ENCODE data around the gene GAS2. TPM values are rescaled to one million over a fixed set of nuclear protein-coding genes. Genes with fewer than 3 reads are reported as not detected.

The GAS2 gene
- total RNA-seq, 4 donors from 2014 or later, result 1.4 to 6.0 (median 2.4) TPM

DNA sequence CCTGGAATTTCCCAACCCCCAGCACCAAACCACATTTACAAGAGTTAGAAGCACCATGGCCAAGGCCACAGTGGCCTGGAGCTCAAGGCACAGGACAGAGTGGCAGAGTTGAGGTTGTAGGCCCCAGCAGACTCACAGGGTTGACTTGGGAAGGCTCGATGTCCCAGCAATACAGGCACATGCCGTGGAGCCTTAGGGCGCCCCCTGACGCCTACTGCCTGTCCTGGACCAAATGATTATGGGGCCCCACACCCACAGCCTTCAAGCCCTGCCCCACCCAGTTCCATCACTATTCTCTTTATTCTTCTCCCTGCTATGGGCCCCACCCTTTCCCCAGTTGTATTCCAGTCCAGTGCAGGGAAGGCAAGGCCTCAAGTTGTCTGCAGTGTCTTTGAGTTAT, 193.8 kb downstream of the GAS2 start, which contains the start of gene CCDC179:
CCDC179 (minus strand) TSS at position 234 of the 400 bp plus-strand sequence; CDS start at position 181, 53 bp downstream.
- TF ChIP-seq, protein P1, sequence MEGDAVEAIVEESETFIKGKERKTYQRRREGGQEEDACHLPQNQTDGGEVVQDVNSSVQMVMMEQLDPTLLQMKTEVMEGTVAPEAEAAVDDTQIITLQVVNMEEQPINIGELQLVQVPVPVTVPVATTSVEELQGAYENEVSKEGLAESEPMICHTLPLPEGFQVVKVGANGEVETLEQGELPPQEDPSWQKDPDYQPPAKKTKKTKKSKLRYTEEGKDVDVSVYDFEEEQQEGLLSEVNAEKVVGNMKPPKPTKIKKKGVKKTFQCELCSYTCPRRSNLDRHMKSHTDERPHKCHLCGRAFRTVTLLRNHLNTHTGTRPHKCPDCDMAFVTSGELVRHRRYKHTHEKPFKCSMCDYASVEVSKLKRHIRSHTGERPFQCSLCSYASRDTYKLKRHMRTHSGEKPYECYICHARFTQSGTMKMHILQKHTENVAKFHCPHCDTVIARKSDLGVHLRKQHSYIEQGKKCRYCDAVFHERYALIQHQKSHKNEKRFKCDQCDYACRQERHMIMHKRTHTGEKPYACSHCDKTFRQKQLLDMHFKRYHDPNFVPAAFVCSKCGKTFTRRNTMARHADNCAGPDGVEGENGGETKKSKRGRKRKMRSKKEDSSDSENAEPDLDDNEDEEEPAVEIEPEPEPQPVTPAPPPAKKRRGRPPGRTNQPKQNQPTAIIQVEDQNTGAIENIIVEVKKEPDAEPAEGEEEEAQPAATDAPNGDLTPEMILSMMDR (IDR thresholded peaks at IDR 0.05; ENCODE audit: low read depth), result no peak

Small RNAs within 50 kb of the gene (small RNA-seq; reads per million reads assigned to genes)
- gene RNA5SP338, result not detected

Other genes with a start within 250 kb of the GAS2 start
- 1 to 10 TPM; 2.3 to 4.8 (median 2.8) TPM for gene FANCF, start 40.8 kb upstream of the GAS2 start, total RNA-seq
- gene SVIP, start 163.2 kb downstream of the GAS2 start, total RNA-seq, result 1 to 10 TPM; 3.1 to 9.6 (median 4.3) TPM
- not detected for gene CCDC179, start 193.9 kb downstream of the GAS2 start, total RNA-seq

All from subcutaneous adipose tissue (tissue), 4 donors.